ENCODE data around the gene UCK2. TPM values are rescaled to one million over a fixed set of nuclear protein-coding genes. Genes with fewer than 3 reads are reported as not detected.

UCK2 gene
- total and polyA plus RNA-seq, 2 donors (not counting 3 experiments of a cell fraction or from before 2014, with no cell fraction given), result 62.3 to 74.7 TPM

- TF ChIP-seq POLR2A (IDR thresholded peaks at IDR 0.05; ENCODE audit: low read depth, low read length), result no peak
- TF ChIP-seq MYC (IDR thresholded peaks at IDR 0.05; ENCODE audit: low read depth, low read length), result no peak
- TF ChIP-seq GATA2 (IDR thresholded peaks at IDR 0.05; ENCODE audit: insufficient read depth, insufficient read length, low read depth, low read length), result no peak
- TF ChIP-seq CTCF (IDR thresholded peaks at IDR 0.05; ENCODE audit: extremely low read depth in 1 of 2, insufficient read depth in 1 of 2, low read depth in 1 of 2, low read length in 2 of 2), result no peak
- no peak for TF ChIP-seq POLR2AphosphoS5 (IDR thresholded peaks at IDR 0.05; ENCODE audit: insufficient read depth, low read depth, low read length)
- no peak for TF ChIP-seq JUN (IDR thresholded peaks at IDR 0.05; ENCODE audit: borderline replicate concordance, insufficient read depth, insufficient read length, low read depth)
- TF ChIP-seq FOS (IDR thresholded peaks at IDR 0.05; ENCODE audit: borderline replicate concordance, insufficient read depth, low read length), result no peak
- TF ChIP-seq EZH2 (IDR thresholded peaks at IDR 0.05; ENCODE audit: borderline replicate concordance, low read depth, low read length, severe bottlenecking), result no peak
- TF ChIP-seq, protein P1, sequence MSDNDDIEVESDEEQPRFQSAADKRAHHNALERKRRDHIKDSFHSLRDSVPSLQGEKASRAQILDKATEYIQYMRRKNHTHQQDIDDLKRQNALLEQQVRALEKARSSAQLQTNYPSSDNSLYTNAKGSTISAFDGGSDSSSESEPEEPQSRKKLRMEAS (IDR thresholded peaks at IDR 0.05; ENCODE audit: insufficient read depth, insufficient read length), result no peak
- DNase-seq (ENCODE audit: low read depth, low spot score), result no peak
- POLR2A ChIA-PET, result no interaction called here
- intact Hi-C loops (cut with micrococcal nuclease), result loop anchor here (2.0 to 10.0 kb wide), 4 partner anchors 239 to 1133 kb away; partner anchors contain the start of gene TADA1
- Histone ChIP-seq H3K79me2 (ENCODE audit: control insufficient read depth, insufficient read depth, low read length) (no peaks in the 10 kb centered on the region), H3K9me3 (replicated peaks; ENCODE audit: control insufficient read depth, insufficient read depth, low read length) (no peaks in the 10 kb centered on the region), H3K27ac (ENCODE audit: insufficient read depth, low read depth, low read length) (no peak overlapping the region), H3K4me3 (replicated peaks in 1 of 3; ENCODE audit: insufficient read depth in 1 of 3, low read depth in 1 of 3, low read length in 3 of 3) (no peak overlapping the region), H3K27me3 (ENCODE audit: control insufficient read depth in 2 of 2, insufficient read depth in 2 of 2, low read length in 2 of 2) (no peaks in the 10 kb centered on the region), H2AFZ (ENCODE audit: low read depth, low read length) (no peak overlapping the region), H3K9ac (replicated peaks; ENCODE audit: extremely low read depth, insufficient read depth, low read length) (no peak overlapping the region), H3K4me1 (ENCODE audit: control insufficient read depth, extremely low read depth, insufficient read depth, low read length) (no peaks in the 10 kb centered on the region), H3K9me1 (replicated peaks; ENCODE audit: control insufficient read depth, extremely low read depth, insufficient read depth, low read length) (no peaks in the 10 kb centered on the region), H3K36me3 (ENCODE audit: control insufficient read depth in 2 of 2, extremely low read depth in 1 of 2, insufficient read depth in 2 of 2, low read length in 2 of 2) (no peaks in the 10 kb centered on the region), H3K4me2 (ENCODE audit: insufficient read depth, low read length) (no peak overlapping the region), H4K20me1 (replicated peaks; ENCODE audit: control insufficient read depth, extremely low read depth, insufficient read depth, low read length) (no peaks in the 10 kb centered on the region)
- dilution Hi-C loops (cut with MboI; ENCODE audit: extremely low pct_ligation_motif_present, low sequenced_read_pairs), result no loop called here
- FAIRE-seq, result no peak
- BruUV-seq (replicated peaks), result no TSS peak
- CTCF ChIA-PET, result interaction anchor here (0.7 to 2.9 kb wide), 26 partner anchors 10 to 1136 kb away, joined by 3 to 126 read pairs (median 6); no protein-coding TSS in a partner anchor
Measured at GRCh38 chr1:165925498-165926079, 98.2 kb downstream of the UCK2 start.
